Spleen (tissue), 7 donors: Measurements from ENCODE around the gene HGD.

Experiments
- CTCF ChIP-seq, 11 experiments: fragments of 200-600 bp in 7 of 11; fragments of 450-650 bp in 4 of 11; sonication (generic) in 4 of 11; IDR thresholded peaks in 8 of 11; conservative IDR thresholded peaks in 3 of 11; 1 replicate in 7 of 11; 2 replicates in 4 of 11; pipeline versions ENCODE4 v1.4.0 to v1.8.0; 2016 to 2021; ENCODE audit warnings: antibody characterized with exemption in 11 of 11, inconsistent platforms in 4 of 11, mild to moderate bottlenecking in 1 of 11
- POLR2A ChIP-seq, 3 donors: fragments of 450-650 bp; IDR thresholded peaks; one replicate each; pipeline ENCODE4 v1.5.1; 2017; ENCODE audit warnings: antibody characterized with exemption in 3 of 3, mild to moderate bottlenecking in 1 of 3
- donor health status: DM: no; HTN: no; CAD: no; lungs with moderate emphysema.
- donor health status: DM: no; HTN: no; CAD: no.
- donor health status: DM: no; HTN: no; CAD: no.

- TF ChIP-seq CTCF (IDR thresholded peaks at IDR 0.05 in 8 of 11, conservative IDR thresholded peaks at IDR 0.05 in 3 of 11) (no peak), POLR2A (IDR thresholded peaks at IDR 0.05) (no peak)
Observed at GRCh38 chr3:120649830-120650233, 32.2 kb downstream of the HGD start.
